Endothelial cell of umbilical vein (primary cell): ENCODE measurements around the gene RAD23B. TPM values are rescaled to one million over a fixed set of nuclear protein-coding genes. Genes with fewer than 3 reads are reported as not detected.

Source experiments
- BruUV-seq: library from RNA; stranded (reverse); fragments of 400-500 nt; replicated peaks from 2 replicates; lab custom pipeline; 2021; lab: Mats Ljungman, UMichigan
- CTCF ChIA-PET: fragments of 300-600, 350-600 bp; sonication (Branson Sonifier 250); formaldehyde crosslinking; loops from one replicate; lab custom pipeline; 2021; ENCODE audit warnings: antibody characterized with exemption, inconsistent platforms; lab: Charles Lee
- POLR2A ChIA-PET: fragments of 300-600, 350-600 bp; sonication (Branson Sonifier 250); formaldehyde crosslinking; loops from one replicate; lab custom pipeline; 2021; ENCODE audit warnings: antibody characterized with exemption, inconsistent platforms; lab: Charles Lee
- DNase-seq: peaks from one replicate; pipeline ENCODE4 v3.0.0-alpha.2; 2011; ENCODE audit warnings: low read depth, low spot score
- FAIRE-seq: peaks from 2 replicates; lab custom pipeline; 2011; peaks lifted over from hg19 to GRCh38; lab: Jason Lieb, UNC
- H2AFZ ChIP-seq: 2 replicates; pipeline ENCODE4 v1.6.0; 2012; ENCODE audit warnings: low read depth, low read length, control low read depth, inconsistent platforms
- H3K27ac ChIP-seq: 2 replicates; pipeline ENCODE4 v1.5.1; 2011; ENCODE audit warnings: low read depth, mild to moderate bottlenecking, control low read depth, low read length, moderate library complexity; ENCODE audit not compliant: insufficient read depth
- H3K27me3 ChIP-seq, 2 experiments: 2 replicates each; pipeline versions ENCODE4 v1.6.0 to v1.6.1; 2011; ENCODE audit warnings: low read length in 2 of 2, mixed read lengths in 1 of 2; ENCODE audit not compliant: control insufficient read depth in 2 of 2, insufficient read depth in 2 of 2
- H3K36me3 ChIP-seq, 2 experiments: 2 replicates in 1 of 2; 3 replicates in 1 of 2; pipeline ENCODE4 v1.5.1; 2011; ENCODE audit warnings: low read length in 2 of 2, mild to moderate bottlenecking in 1 of 2, moderate library complexity in 1 of 2; ENCODE audit not compliant: control insufficient read depth in 2 of 2, insufficient read depth in 2 of 2; ENCODE audit errors: extremely low read depth in 1 of 2
- H3K4me1 ChIP-seq: 3 replicates; pipeline ENCODE4 v1.5.1; 2011; ENCODE audit warnings: mild to moderate bottlenecking, low read length; ENCODE audit not compliant: control insufficient read depth, insufficient read depth; ENCODE audit errors: extremely low read depth
- H3K4me2 ChIP-seq: 2 replicates; pipeline ENCODE4 v1.6.1; 2011; ENCODE audit warnings: low read length, control low read depth, mixed read lengths; ENCODE audit not compliant: insufficient read depth
- H3K4me3 ChIP-seq, 3 experiments: fragments of 200-600 bp in 1 of 3; sonication (generic), shearing (Covaris generic) in 1 of 3; replicated peaks in 1 of 3; 2 replicates each; pipeline ENCODE4 v1.5.1; 2011 to 2016; ENCODE audit warnings: control low read depth in 3 of 3, low read length in 3 of 3, mild to moderate bottlenecking in 2 of 3, inconsistent platforms in 1 of 3, low read depth in 1 of 3, moderate library complexity in 1 of 3; ENCODE audit not compliant: insufficient read depth in 1 of 3
- H3K79me2 ChIP-seq: 2 replicates; pipeline ENCODE4 v1.6.0; 2012; ENCODE audit warnings: low read length, inconsistent platforms; ENCODE audit not compliant: control insufficient read depth, insufficient read depth
- H3K9ac ChIP-seq: replicated peaks from 2 replicates; pipeline ENCODE3; 2011; ENCODE audit warnings: low read length, control low read depth; ENCODE audit not compliant: insufficient read depth; ENCODE audit errors: extremely low read depth
- H3K9me1 ChIP-seq: replicated peaks from 3 replicates; pipeline ENCODE4 v1.6.0; 2011; ENCODE audit warnings: mild to moderate bottlenecking, low read length; ENCODE audit not compliant: control insufficient read depth, insufficient read depth; ENCODE audit errors: extremely low read depth
- H3K9me3 ChIP-seq: replicated peaks from 2 replicates; pipeline ENCODE4 v1.5.1; 2012; ENCODE audit warnings: low read length, inconsistent platforms; ENCODE audit not compliant: control insufficient read depth, insufficient read depth
- H4K20me1 ChIP-seq: replicated peaks from 2 replicates; pipeline ENCODE3; 2011; ENCODE audit warnings: mild to moderate bottlenecking, low read length; ENCODE audit not compliant: control insufficient read depth, insufficient read depth; ENCODE audit errors: extremely low read depth
- FOS ChIP-seq: IDR thresholded peaks from 2 replicates; pipeline ENCODE4 v1.6.1; 2011; ENCODE audit warnings: mild to moderate bottlenecking, low read length, moderate library complexity, borderline replicate concordance; ENCODE audit not compliant: insufficient read depth
- GATA2 ChIP-seq: IDR thresholded peaks from 2 replicates; pipeline ENCODE4 v1.7.0; 2011; ENCODE audit warnings: low read depth, mild to moderate bottlenecking, moderate library complexity, mixed read lengths, low read length; ENCODE audit not compliant: insufficient read length, insufficient read depth
- JUN ChIP-seq: IDR thresholded peaks from 2 replicates; pipeline ENCODE4 v1.6.1; 2011; ENCODE audit warnings: borderline replicate concordance, low read depth; ENCODE audit not compliant: insufficient read length, insufficient read depth
- POLR2A ChIP-seq: IDR thresholded peaks from 2 replicates; pipeline ENCODE4 v1.6.1; 2012; ENCODE audit warnings: low read depth, mild to moderate bottlenecking, control low read depth, low read length
- dilution Hi-C: fragments of 300-500 bp; cut with MboI; formaldehyde crosslinking; loops from one replicate; pipeline ENCODE4 v1.15.0; 2019; ENCODE audit warnings: low sequenced_read_pairs; ENCODE audit not compliant: extremely low pct_ligation_motif_present
- intact Hi-C: fragments of 100-400 bp; cut with micrococcal nuclease; formaldehyde crosslinking; loops from one replicate; pipeline ENCODE4 v1.10.0; 2022
- polyA plus RNA-seq, 4 experiments: library from polyadenylated mRNA; depleted of rRNA in 3 of 4; stranded (reverse) in 3 of 4; unstranded in 1 of 4; fragments of >200 nt; gene quantifications; 2 replicates each; pipeline versions ENCODE4 v1.2.1 to v1.2.3, GENCODE V29; 2011 to 2012; ENCODE audit warnings: missing spikeins in 1 of 4
- total RNA-seq: library from RNA; stranded (reverse); gene quantifications from 2 replicates; pipeline ENCODE4 v1.2.3, GENCODE V29; 2021
- TF ChIP-seq, protein P1 (sequence below): IDR thresholded peaks from 2 replicates; pipeline ENCODE4 v1.6.1; 2011; ENCODE audit not compliant: insufficient read depth, insufficient read length
- TF ChIP-seq, protein P2 (sequence below), 2 donors: IDR thresholded peaks; 1 replicate in 1 of 2; 2 replicates in 1 of 2; pipeline ENCODE4 v1.5.1; 2011; ENCODE audit warnings: low read length in 2 of 2, mild to moderate bottlenecking in 2 of 2, moderate library complexity in 2 of 2, control low read depth in 1 of 2, inconsistent platforms in 1 of 2, low read depth in 1 of 2; ENCODE audit not compliant: insufficient read depth in 1 of 2; ENCODE audit errors: extremely low read depth in 1 of 2

The RAD23B gene
- total and polyA plus RNA-seq, 2 donors (not counting 3 experiments of a cell fraction or from before 2014, with no cell fraction given): 63.8 to 100 TPM

- Histone ChIP-seq H3K79me2 (no peaks in the 10 kb centered on the region), H3K27ac (no peak overlapping the region), H4K20me1 (no peaks in the 10 kb centered on the region), H3K4me3 (no peak overlapping the region), H2AFZ (no peak overlapping the region), H3K9ac (no peak overlapping the region), H3K9me1 (no peaks in the 10 kb centered on the region), H3K36me3 (peaks cover 9 to 13% of the 10 kb centered on the region in 2 experiments), H3K4me2 (no peak overlapping the region), H3K27me3 (no peaks in the 10 kb centered on the region), H3K4me1 (no peaks in the 10 kb centered on the region), H3K9me3 (no peaks in the 10 kb centered on the region)
- dilution Hi-C loops: no loop called here
- DNase-seq (no peak), FAIRE-seq (no peak)
- intact Hi-C loops: no loop called here
- no TSS peak for BruUV-seq
- POLR2A ChIA-PET: no interaction called here
- CTCF ChIA-PET: no interaction called here
- TF ChIP-seq FOS (no peak), JUN (no peak), GATA2 (no peak), POLR2A (no peak)
- TF ChIP-seq, protein P1, sequence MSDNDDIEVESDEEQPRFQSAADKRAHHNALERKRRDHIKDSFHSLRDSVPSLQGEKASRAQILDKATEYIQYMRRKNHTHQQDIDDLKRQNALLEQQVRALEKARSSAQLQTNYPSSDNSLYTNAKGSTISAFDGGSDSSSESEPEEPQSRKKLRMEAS: no peak
- TF ChIP-seq, protein P2, sequence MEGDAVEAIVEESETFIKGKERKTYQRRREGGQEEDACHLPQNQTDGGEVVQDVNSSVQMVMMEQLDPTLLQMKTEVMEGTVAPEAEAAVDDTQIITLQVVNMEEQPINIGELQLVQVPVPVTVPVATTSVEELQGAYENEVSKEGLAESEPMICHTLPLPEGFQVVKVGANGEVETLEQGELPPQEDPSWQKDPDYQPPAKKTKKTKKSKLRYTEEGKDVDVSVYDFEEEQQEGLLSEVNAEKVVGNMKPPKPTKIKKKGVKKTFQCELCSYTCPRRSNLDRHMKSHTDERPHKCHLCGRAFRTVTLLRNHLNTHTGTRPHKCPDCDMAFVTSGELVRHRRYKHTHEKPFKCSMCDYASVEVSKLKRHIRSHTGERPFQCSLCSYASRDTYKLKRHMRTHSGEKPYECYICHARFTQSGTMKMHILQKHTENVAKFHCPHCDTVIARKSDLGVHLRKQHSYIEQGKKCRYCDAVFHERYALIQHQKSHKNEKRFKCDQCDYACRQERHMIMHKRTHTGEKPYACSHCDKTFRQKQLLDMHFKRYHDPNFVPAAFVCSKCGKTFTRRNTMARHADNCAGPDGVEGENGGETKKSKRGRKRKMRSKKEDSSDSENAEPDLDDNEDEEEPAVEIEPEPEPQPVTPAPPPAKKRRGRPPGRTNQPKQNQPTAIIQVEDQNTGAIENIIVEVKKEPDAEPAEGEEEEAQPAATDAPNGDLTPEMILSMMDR (IDR thresholded peaks at IDR 0.05; ENCODE audit: extremely low read depth in 1 of 2, insufficient read depth in 1 of 2, low read depth in 1 of 2, low read length in 2 of 2): no peak
Measured at GRCh38 chr9:107337676-107338590, 54.9 kb downstream of the RAD23B start.
